ENCODE measurements around the gene PTX4. TPM values are rescaled to one million over a fixed set of nuclear protein-coding genes. Genes with fewer than 3 reads are reported as not detected.

The PTX4 gene
- total and polyA plus RNA-seq, 2 donors (not counting 3 experiments of a cell fraction or from before 2014, with no cell fraction given) = 0.31 TPM; not detected in 1

GRCh38 chr16:1499756-1500464 is 11.2 kb upstream of the PTX4 start:
- Histone ChIP-seq H3K4me3 (replicated peaks in 1 of 3; ENCODE audit: insufficient read depth in 1 of 3, low read depth in 1 of 3, low read length in 3 of 3) (no peak overlapping the region), H3K4me1 (ENCODE audit: control insufficient read depth, extremely low read depth, insufficient read depth, low read length) (no peaks in the 10 kb centered on the region), H4K20me1 (replicated peaks; ENCODE audit: control insufficient read depth, extremely low read depth, insufficient read depth, low read length) (no peaks in the 10 kb centered on the region), H3K79me2 (ENCODE audit: control insufficient read depth, insufficient read depth, low read length) (peaks cover 7% of the 10 kb centered on the region), H3K36me3 (ENCODE audit: control insufficient read depth in 2 of 2, extremely low read depth in 1 of 2, insufficient read depth in 2 of 2, low read length in 2 of 2) (peaks cover 10 to 35% of the 10 kb centered on the region in 2 experiments), H3K9me1 (replicated peaks; ENCODE audit: control insufficient read depth, extremely low read depth, insufficient read depth, low read length) (no peaks in the 10 kb centered on the region), H3K9ac (replicated peaks; ENCODE audit: extremely low read depth, insufficient read depth, low read length) (no peak overlapping the region), H2AFZ (ENCODE audit: low read depth, low read length) (no peak overlapping the region), H3K9me3 (replicated peaks; ENCODE audit: control insufficient read depth, insufficient read depth, low read length) (no peaks in the 10 kb centered on the region), H3K4me2 (ENCODE audit: insufficient read depth, low read length) (no peak overlapping the region), H3K27ac (ENCODE audit: insufficient read depth, low read depth, low read length) (no peak overlapping the region), H3K27me3 (ENCODE audit: control insufficient read depth in 2 of 2, insufficient read depth in 2 of 2, low read length in 2 of 2) (no peaks in the 10 kb centered on the region)
- DNase-seq (ENCODE audit: low read depth, low spot score) (no peak), FAIRE-seq (no peak)
- POLR2A ChIA-PET = no interaction called here
- no TSS peak for BruUV-seq (replicated peaks)
- dilution Hi-C loops (cut with MboI; ENCODE audit: extremely low pct_ligation_motif_present, low sequenced_read_pairs) (no loop called here), intact Hi-C loops (cut with micrococcal nuclease) (no loop called here)
- CTCF ChIA-PET = no interaction called here
- no peak for TF ChIP-seq FOS (IDR thresholded peaks at IDR 0.05; ENCODE audit: borderline replicate concordance, insufficient read depth, low read length)
- TF ChIP-seq MYC (IDR thresholded peaks at IDR 0.05; ENCODE audit: low read depth, low read length) = no peak
- TF ChIP-seq, protein P1, sequence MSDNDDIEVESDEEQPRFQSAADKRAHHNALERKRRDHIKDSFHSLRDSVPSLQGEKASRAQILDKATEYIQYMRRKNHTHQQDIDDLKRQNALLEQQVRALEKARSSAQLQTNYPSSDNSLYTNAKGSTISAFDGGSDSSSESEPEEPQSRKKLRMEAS (IDR thresholded peaks at IDR 0.05; ENCODE audit: insufficient read depth, insufficient read length) = no peak
- TF ChIP-seq CTCF (IDR thresholded peaks at IDR 0.05; ENCODE audit: extremely low read depth in 1 of 2, insufficient read depth in 1 of 2, low read depth in 1 of 2, low read length in 2 of 2) = no peak
- TF ChIP-seq JUN (IDR thresholded peaks at IDR 0.05; ENCODE audit: borderline replicate concordance, insufficient read depth, insufficient read length, low read depth) = no peak
- no peak for TF ChIP-seq POLR2AphosphoS5 (IDR thresholded peaks at IDR 0.05; ENCODE audit: insufficient read depth, low read depth, low read length)
- TF ChIP-seq EZH2 (IDR thresholded peaks at IDR 0.05; ENCODE audit: borderline replicate concordance, low read depth, low read length, severe bottlenecking) = no peak
- no peak for TF ChIP-seq POLR2A (IDR thresholded peaks at IDR 0.05; ENCODE audit: low read depth, low read length)
- no peak for TF ChIP-seq GATA2 (IDR thresholded peaks at IDR 0.05; ENCODE audit: insufficient read depth, insufficient read length, low read depth, low read length)

Data from endothelial cell of umbilical vein (primary cell).